Islet of Langerhans (tissue), 1 donor: ENCODE results near the gene SDK1.

Experiments used
- FAIRE-seq: peaks from one replicate; lab custom pipeline; 2011; peaks lifted over from hg19 to GRCh38; lab: Jason Lieb, UNC

SDK1 gene

GRCh38 chr7:4024806-4025205 lies 723.8 kb downstream of the SDK1 start:
- no peak for FAIRE-seq

DNA sequence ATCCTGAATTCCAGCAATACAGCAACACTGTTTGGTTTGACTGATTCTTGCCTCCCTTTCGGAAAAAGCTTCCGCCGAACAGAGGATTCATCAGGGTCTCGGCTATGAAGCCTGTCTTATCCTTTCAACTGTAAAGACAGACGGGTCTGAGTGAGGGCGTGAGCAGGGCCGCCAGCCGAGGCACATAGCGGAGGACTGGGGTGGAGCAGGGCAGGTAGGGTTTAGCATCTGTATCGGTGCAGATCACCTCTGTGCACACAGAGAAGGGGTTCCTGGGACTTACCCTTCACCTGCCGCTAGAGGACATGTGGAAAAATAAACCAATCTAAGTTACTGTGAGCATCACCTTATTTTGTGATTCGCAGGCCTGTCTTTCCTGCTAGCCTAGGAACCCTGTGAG lies 724.2 kb downstream of the SDK1 start:
- FAIRE-seq, result no peak

DNA sequence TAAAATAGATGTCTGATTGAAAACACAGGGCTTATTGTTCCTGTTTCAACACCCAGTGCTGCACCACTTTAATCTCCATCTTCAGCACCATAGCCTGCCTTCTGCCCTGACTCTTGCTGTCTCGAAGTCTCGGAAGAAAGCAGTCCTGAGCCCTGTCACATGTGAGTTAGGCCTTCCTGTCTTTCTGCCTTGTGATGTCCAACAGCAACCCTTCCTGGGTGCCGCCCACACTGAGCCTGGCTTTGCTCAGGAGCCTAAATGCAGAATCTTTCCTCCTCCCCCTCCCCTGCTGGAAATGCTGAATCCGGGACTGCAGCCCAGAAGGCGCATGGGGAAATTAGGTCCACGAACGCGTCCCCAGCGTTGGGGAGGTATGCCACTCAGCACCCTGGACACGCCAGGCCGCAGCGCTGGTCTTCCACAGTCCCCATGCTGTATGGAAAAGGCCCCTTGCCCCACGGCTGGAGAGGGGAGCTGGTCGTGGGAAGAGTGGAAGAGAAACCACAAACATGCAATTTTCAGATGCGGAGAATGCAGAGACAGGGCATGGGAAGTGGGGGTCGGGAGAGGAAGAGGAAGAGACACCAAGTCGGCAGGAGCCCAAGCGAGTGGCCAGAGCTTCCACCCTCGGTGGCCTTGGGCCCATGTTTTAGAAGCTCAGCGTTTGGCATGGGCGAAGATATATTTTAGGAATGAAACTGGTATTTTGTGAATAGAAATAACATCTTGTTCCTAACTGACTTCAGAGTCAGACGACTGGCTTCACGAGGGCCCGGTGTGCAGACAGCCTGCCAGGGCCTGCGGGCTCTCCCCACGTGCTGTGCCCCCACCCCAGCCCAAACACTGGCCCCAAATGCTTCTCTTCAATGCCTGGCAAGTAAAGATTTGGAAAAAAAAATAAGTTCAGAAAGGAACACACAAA lies 724.9 kb downstream of the SDK1 start:
- no peak for FAIRE-seq

- no peak for FAIRE-seq
Observed at GRCh38 chr7:4026941-4027486, 726.0 kb downstream of the SDK1 start.

DNA sequence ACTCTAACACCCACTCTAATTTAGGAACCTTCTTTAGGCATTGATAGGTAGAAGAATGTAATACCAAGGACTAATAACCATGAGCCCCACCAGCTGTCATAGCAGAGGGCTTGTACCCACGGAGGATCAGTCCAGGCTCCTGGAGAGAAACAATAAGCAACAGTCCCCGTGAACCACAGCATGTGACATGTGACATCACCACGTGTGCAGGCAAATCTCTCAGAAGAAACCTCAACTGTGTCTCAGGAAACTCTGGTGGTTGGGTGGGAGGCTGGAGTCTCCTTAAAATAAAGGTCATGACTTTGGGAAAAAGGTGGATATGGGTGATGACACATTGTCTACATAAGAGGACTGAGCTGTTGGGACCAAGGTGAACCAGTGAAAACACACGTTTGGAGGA lies 727.2 kb downstream of the SDK1 start:
- FAIRE-seq, result no peak

DNA sequence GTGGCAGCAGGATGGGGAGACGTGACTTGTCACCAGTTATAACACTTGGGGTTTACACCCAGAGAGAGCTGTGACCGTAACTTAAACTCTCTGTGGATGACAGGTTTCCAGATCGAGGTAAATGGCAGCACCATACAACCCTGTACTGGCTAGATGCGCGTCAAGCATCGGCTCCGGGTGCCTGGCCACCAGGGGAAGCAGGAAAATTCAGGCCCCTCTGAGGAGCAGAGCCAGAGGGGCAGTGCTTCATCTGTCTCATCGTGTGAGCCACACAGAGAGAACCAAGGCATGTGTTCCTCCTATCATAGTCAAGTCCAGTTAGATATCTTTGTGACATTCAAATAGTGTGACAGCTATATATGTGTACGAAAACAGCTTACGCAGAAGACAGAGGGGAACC lies 728.9 kb downstream of the SDK1 start:
- FAIRE-seq, result no peak

DNA sequence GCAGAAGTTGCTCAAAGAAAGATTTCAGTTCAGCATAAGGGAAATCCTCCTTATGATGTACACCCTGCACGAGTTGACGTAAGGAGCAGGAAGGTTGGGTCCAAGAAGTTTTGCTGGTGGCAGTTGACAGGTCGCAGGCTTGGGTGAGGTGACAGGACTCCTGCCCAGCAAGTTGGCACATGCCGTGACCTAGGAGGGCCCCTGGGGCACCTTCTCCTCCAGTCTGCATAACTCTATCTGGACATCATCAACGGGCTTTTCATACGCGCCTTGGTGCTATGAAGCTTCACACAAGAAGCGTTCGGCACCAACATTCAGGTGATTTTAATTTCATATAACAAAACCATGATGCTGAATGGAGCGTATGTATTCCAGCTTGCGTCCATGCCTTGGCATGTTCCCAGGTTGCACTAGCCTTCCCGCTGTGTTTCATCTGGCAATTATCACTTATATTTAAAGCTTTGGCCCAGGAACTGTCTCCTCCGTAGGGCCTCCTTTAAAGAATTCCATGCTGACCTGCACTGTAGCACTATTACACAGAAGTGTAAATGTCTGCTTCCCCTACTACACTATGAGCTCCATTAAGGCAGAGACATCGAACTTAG lies 729.4 kb downstream of the SDK1 start:
- no peak for FAIRE-seq

GRCh38 chr7:4033996-4034395 lies 732.9 kb downstream of the SDK1 start:
- FAIRE-seq, result no peak

DNA sequence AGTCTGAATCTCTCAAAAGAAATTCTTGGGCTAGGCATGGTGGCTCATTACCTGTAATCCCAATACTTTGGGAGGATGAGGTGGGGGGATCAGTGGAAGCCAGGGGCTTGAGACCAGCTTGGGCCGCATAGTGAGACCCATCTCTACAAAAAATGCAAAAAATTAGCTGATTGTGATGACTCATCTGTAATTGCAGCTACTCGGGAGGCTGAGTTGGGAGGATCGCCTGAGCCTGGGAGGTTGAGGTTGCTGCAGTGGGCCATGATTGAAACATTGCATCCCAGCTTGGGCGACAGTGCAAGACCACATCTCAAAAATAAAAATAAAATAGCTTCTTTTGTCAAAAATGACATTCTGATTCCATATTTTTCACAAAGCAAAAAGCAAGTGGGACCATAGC lies 736.3 kb downstream of the SDK1 start:
- FAIRE-seq, result no peak

- FAIRE-seq, result no peak
Observed at GRCh38 chr7:4037877-4038276, 736.8 kb downstream of the SDK1 start.

GRCh38 chr7:4040109-4040928 lies 739.3 kb downstream of the SDK1 start:
- no peak for FAIRE-seq

DNA sequence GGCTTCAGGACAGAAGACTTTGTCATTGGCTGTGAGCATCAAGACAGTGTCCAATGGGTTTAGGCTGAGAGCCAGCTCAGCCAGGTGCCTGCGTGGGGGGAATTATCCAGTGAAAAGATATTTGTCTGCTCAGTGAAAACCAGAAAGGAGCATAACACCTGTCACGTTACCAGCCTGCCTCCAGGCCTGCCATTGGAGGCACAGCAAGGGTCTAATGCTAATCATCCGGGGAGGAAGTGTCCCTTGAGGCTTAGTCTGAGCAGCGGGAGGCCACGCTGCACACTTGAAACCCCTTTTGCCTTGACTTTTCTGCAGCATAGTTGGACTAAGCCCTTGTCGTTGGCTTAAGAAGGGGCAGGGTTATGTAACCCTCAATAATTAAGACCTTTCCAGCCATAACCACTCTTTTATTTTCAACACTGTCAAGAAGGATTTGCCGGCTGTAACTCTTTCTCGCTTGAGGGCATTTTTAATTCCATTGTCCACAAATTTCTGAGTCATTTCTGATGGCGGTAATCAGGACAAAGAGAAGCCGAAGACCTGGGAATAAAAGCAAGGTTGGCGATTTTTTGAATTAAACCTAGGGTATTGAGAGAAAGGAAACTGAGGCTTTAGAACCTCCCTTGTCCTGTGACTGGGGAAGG lies 741.5 kb downstream of the SDK1 start:
- FAIRE-seq, result peak; percentile 82

GRCh38 chr7:4043988-4044387 lies 742.9 kb downstream of the SDK1 start:
- no peak for FAIRE-seq

- FAIRE-seq, result no peak
Observed at GRCh38 chr7:4045450-4045849, 744.4 kb downstream of the SDK1 start.

DNA sequence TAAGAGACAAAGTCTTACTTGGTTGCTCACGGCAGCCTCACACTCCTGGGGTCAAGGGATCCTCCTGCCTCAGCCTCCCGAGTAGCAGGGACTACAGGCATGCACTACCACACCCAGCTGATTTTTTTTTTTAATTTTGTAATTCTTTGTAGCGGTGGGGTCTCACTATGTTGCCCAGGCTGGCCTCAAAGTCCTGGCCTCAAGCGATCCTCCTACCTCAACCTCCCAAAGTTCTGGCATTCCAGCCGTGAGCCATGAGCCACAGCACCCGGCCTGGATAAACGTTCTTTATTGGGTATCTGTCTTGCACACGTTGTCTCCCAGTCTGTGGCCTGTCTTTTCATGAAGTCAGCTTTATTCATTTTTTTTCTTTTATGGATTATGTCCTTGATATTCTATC lies 744.9 kb downstream of the SDK1 start:
- FAIRE-seq, result no peak

DNA sequence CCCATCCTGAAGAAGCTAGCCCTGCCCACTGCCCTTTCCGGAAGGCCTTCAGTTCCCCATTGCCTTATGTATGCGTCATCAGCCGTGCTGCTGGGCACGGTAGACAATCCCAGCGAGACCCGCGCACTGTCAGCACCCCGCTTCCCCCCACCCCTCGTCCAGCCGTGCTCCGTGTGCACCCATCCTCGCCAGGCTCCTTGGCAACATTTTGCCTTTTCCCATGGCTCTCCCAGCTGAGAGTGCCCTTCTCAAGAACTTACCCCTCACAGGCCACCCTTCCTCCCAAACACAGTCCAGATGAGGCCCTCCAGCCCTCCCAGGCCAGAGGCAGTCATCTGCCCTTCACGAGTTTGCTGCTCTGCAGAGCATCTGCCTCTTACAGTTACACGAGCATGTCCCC lies 747.3 kb downstream of the SDK1 start:
- FAIRE-seq, result no peak

DNA sequence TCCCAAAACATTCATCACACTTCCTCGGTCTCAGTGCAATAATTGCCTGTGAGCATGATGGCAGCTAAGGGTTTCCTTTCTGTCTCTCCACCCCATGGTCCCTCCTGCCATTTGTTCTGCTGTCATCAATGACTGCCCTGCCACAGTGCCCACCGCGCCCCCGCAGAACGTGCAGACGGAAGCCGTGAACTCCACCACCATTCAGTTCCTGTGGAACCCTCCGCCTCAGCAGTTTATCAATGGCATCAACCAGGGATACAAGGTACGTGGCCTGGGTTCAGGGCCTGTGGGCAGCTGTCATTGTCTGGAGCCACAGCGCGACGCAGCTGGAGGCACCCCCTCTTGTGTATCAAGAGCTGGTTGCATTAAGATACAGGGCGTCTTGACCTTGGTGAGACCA lies 748.1 kb downstream of the SDK1 start:
- no peak for FAIRE-seq

GRCh38 chr7:4050126-4050660 lies 749.1 kb downstream of the SDK1 start:
- no peak for FAIRE-seq

GRCh38 chr7:4051696-4052095 lies 750.6 kb downstream of the SDK1 start:
- FAIRE-seq, result no peak

DNA sequence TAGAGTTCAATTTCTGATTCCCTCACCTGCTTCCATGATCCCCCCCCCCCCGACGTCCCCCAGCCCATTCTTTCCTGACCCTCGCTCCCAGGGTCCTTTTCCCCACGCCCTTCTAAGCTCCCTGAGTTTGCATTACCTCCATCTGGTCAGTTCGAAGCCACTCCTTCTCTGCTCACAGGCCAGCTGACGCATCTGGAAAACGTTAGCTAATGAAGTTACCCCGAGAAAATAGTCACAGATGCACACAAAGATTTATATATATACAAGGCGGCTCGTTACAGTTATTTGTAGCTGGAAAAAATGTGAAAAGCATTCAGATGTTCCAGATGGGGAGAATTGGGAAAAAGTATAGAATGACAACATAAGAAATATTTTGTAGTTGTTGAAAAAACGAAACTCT lies 751.1 kb downstream of the SDK1 start:
- no peak for FAIRE-seq

DNA sequence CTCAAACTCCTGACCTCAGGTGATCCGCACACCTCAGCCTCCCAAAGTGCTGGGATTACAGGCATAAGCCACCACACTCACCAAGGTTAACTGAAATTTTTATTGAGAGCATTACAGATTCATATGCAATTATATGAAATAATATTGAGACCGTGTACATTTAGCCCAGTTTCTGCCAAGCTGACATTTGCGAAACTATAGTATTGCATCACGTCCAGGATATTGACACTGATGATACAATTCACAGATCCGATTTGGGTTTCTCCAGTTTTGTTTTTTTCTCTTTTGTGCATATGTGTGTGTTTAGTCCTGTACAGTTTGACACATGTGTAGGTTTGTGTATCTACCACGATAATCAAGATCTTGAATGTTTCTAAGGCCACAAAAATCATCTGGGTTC lies 753.1 kb downstream of the SDK1 start:
- FAIRE-seq, result no peak
